Heart right ventricle (tissue), 16 donors: ENCODE measurements around the gene KLHL34. TPM values are rescaled to one million over a fixed set of nuclear protein-coding genes. Genes with fewer than 3 reads are reported as not detected.

Experiments used
- ATAC-seq, 8 donors: fragments of 200-7000 bp; cut with Tn5 transposase; one replicate each; pipeline ENCODE4 v1.9.1; 2020; ENCODE audit warnings: mild to moderate bottlenecking in 8 of 8, moderate library complexity in 8 of 8, moderate number of reproducible peaks in 1 of 8
- DNase-seq, 2 donors: peaks; one replicate each; pipeline ENCODE4 v3.0.0-alpha.2; 2020
- H3K27ac ChIP-seq, 10 donors: fragments of 200-600 bp; sonication (generic) in 2 of 10; one replicate each; pipeline versions ENCODE4 v1.5.0 to v1.8.0; 2020 to 2022; ENCODE audit warnings: mild to moderate bottlenecking in 3 of 10
- H3K27me3 ChIP-seq, 7 donors: fragments of 200-600 bp; one replicate each; pipeline ENCODE4 v1.8.0; 2021 to 2022; ENCODE audit warnings: mild to moderate bottlenecking in 2 of 7
- H3K36me3 ChIP-seq, 9 donors: fragments of 200-600 bp; sonication (generic) in 1 of 9; one replicate each; pipeline versions ENCODE4 v1.5.0 to v1.8.0; 2020 to 2022; ENCODE audit warnings: mild to moderate bottlenecking in 2 of 9
- H3K4me1 ChIP-seq, 9 donors: fragments of 200-600 bp; sonication (generic) in 1 of 9; one replicate each; pipeline versions ENCODE4 v1.5.0 to v1.8.0; 2020 to 2022; ENCODE audit warnings: mild to moderate bottlenecking in 4 of 9
- H3K4me3 ChIP-seq, 10 donors: fragments of 200-600 bp; sonication (generic) in 2 of 10; one replicate each; pipeline versions ENCODE4 v1.5.0 to v1.8.0; 2020 to 2022; ENCODE audit warnings: mild to moderate bottlenecking in 7 of 10, moderate library complexity in 2 of 10
- H3K9me3 ChIP-seq, 11 donors: fragments of 200-600 bp in 10 of 11; sonication (generic) in 2 of 11; one replicate each; pipeline versions ENCODE4 v1.5.0 to v1.8.0; 2013 to 2022; ENCODE audit warnings: mild to moderate bottlenecking in 2 of 11, control low read depth in 1 of 11, moderate library complexity in 1 of 11
- WGBS, 2 donors: extraction: QIAGEN DNeasy Blood & Tissue Kit; methylation state at CpG; one replicate each; pipeline ENCODE4 v1.1.7; 2013; ENCODE audit warnings: inconsistent platforms in 1 of 2; 5-methylcytosine and 5-hydroxymethylcytosine counted together
- intact Hi-C, 10 donors: fragments of 100-400 bp; cut with DNase I; formaldehyde crosslinking; loops; one replicate each; pipeline versions ENCODE4 v1.11.1 to v1.14.2; 2022
- polyA plus RNA-seq, 2 donors: library from polyadenylated mRNA; stranded (reverse); fragments of 200-250 nt; gene quantifications; one replicate each; pipeline ENCODE4 v1.2.3, GENCODE V29; 2013
- total RNA-seq, 10 donors: library from RNA; stranded (reverse); fragmentation: NEBNext Ultra II Directional in 3 of 10; extraction: Animal tissue kit (Norgen Biotek cat#: 25700) in 3 of 10; gene quantifications; one replicate each; pipeline versions ENCODE4 v1.2.1 to v1.2.4, GENCODE V29; 2021 to 2023
- TF ChIP-seq, protein P1 (sequence below), 9 donors: fragments of 200-600 bp; sonication (generic) in 2 of 9; IDR thresholded peaks; one replicate each; pipeline versions ENCODE4 v1.5.0 to v1.8.0; 2021 to 2022; ENCODE audit warnings: antibody characterized with exemption in 9 of 9, mild to moderate bottlenecking in 5 of 9, moderate library complexity in 1 of 9
- donor health status: Arrhythmogenic right ventricular cardiomyopathy.
- donor health status: ischemic (EF 13 %, LVEDD 7.1; RV severe dilation, severe dysfunction).
- donor health status: healthy with polysubstance abuse.
- donor health status: DM: no; HTN: yes; CAD: no.
- donor health status: DM: no; HTN: no; CAD: no.
- donor health status: ischemic (EF 25% LVEDD 6.9; RV normal size, moderate dysfunction).
- donor health status: ischemic (EF 25% LVEDD 5.7; RV mildly dilated, moderate dysfunction).
- donor health status: healthy.
- donor health status: DM: yes; HTN: yes; CAD: no.
- donor health status: Ischemic cardiomyopathy.
- donor health status: ischemic (EF 35%, LVEDD 5.7; RV mildly dilated, moderate dysfunction).
- donor health status: nonischemic (EF 11% LVEDD 7.7; RV severe dilation, severe dysfunction).
- donor health status: DM: yes; HTN: yes; CAD: no.
- donor health status: PGD.
- donor health status: ischemic (EF 29% LVEDD 5.4; RV normal size, mild dysfunction).
- donor health status: nonischemic (EF 23%, LVEDD 6.1; RV moderate dilation, normal function).

KLHL34 gene
- total and polyA plus RNA-seq, 12 donors, result 1.1 to 17.5 (median 5.0) TPM

DNA sequence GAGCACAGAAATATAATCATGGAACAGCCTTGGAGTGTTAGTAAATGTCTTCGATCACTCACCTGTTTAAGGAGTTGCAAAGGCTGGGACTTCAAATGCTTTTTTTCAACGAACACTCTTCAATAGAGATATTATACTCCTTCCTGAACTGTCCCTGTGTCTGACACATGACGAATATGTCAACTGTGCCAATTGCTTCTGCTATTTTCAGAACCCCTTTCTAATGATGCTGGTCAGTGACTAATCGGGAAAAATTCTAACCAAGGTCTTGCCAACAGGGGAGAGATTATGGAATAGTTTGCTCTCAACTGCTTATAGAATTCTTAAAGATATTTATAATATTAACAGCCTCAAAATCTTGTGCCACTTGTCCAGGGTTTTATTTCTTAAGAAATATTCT is 8.5 kb upstream of the KLHL34 start:
- peak overlapping the region in 4 of 10 donors; percentile 62 to 74 (median 66) for H3K27ac ChIP-seq
- intact Hi-C loops, result no loop called here
- ATAC-seq, result peak in 6 of 8 donors; percentile 58 to 88 (median 84)
- no peak for DNase-seq
- no peaks in the 10 kb centered on the region for H3K9me3 ChIP-seq
- TF ChIP-seq, protein P1, sequence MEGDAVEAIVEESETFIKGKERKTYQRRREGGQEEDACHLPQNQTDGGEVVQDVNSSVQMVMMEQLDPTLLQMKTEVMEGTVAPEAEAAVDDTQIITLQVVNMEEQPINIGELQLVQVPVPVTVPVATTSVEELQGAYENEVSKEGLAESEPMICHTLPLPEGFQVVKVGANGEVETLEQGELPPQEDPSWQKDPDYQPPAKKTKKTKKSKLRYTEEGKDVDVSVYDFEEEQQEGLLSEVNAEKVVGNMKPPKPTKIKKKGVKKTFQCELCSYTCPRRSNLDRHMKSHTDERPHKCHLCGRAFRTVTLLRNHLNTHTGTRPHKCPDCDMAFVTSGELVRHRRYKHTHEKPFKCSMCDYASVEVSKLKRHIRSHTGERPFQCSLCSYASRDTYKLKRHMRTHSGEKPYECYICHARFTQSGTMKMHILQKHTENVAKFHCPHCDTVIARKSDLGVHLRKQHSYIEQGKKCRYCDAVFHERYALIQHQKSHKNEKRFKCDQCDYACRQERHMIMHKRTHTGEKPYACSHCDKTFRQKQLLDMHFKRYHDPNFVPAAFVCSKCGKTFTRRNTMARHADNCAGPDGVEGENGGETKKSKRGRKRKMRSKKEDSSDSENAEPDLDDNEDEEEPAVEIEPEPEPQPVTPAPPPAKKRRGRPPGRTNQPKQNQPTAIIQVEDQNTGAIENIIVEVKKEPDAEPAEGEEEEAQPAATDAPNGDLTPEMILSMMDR (IDR thresholded peaks at IDR 0.05), result no peak
- H3K36me3 ChIP-seq, result no peaks in the 10 kb centered on the region
- H3K4me1 ChIP-seq, result peaks cover 0 to 3% (median 0%) of the 10 kb centered on the region in 9 donors
- H3K4me3 ChIP-seq, result no peak overlapping the region
- H3K27me3 ChIP-seq, result peaks cover 0 to 16% (median 0%) of the 10 kb centered on the region in 7 donors
- WGBS, 2 donors, result 39 to 43% methylated on average over 4 of the region's 4 CpGs

DNA sequence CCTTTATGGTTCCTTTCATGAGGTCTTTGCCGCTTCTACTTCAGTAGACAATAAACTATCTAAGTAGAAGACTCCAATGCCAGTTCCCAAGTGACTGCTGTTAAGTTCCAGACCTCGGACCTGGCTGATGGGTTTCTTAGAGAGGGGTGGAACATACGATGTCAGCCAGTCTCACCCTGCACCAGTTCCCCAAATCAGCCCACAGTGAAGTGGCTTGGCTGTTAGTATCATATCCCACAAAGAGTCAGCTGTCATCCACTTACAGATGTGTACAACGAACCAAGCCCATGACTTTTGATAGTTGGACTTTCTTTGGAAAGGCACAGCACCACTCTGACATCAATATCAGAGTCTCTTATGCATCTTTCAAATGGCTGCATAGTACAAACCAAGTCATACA is 8.1 kb upstream of the KLHL34 start:
- TF ChIP-seq, protein P1 (IDR thresholded peaks at IDR 0.05), result no peak
- DNase-seq, result no peak
- peaks cover 0 to 16% (median 0%) of the 10 kb centered on the region in 7 donors for H3K27me3 ChIP-seq
- intact Hi-C loops, result no loop called here
- peak overlapping the region in 5 of 10 donors; percentile 40 to 74 (median 65) for H3K27ac ChIP-seq
- peak in 7 of 8 donors; percentile 37 to 87 (median 72) for ATAC-seq
- peaks cover 0 to 3% (median 0%) of the 10 kb centered on the region in 9 donors for H3K4me1 ChIP-seq
- 45% methylated on average over 4 of the region's 4 CpGs for WGBS, 2 donors
- no peaks in the 10 kb centered on the region for H3K36me3 ChIP-seq
- no peak overlapping the region for H3K4me3 ChIP-seq
- no peaks in the 10 kb centered on the region for H3K9me3 ChIP-seq

DNA sequence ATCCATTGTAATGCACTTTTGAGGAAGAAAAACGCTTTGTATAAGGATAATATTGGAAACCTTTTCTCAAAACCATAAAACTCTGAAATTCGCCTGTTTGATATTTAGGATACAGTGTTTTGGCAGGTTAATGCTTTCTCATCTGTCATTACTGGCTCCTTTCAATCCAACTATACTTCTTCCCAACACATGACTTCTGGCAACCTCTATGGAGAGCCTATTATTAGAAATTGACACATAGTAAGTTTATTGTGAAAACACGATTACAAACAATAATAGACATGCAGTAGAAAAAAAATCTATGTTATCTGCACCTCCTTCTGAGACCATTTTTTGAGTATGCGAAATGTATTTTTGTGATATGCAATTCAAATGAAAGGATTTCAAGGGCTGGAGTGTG is 4.6 kb upstream of the KLHL34 start:
- Histone ChIP-seq H3K27me3 (peaks cover 0 to 49% (median 0%) of the 10 kb centered on the region in 7 donors), H3K4me3 (no peak overlapping the region), H3K4me1 (peaks cover 0 to 3% (median 0%) of the 10 kb centered on the region in 9 donors), H3K36me3 (no peaks in the 10 kb centered on the region), H3K27ac (peak overlapping the region in 5 of 10 donors; percentile 22 to 80 (median 56)), H3K9me3 (no peaks in the 10 kb centered on the region)
- ATAC-seq (no peak), DNase-seq (no peak)
- WGBS, 2 donors, result 51 to 53% methylated on average over 4 of the region's 4 CpGs
- TF ChIP-seq, protein P1 (IDR thresholded peaks at IDR 0.05), result no peak
- intact Hi-C loops, result no loop called here

DNA sequence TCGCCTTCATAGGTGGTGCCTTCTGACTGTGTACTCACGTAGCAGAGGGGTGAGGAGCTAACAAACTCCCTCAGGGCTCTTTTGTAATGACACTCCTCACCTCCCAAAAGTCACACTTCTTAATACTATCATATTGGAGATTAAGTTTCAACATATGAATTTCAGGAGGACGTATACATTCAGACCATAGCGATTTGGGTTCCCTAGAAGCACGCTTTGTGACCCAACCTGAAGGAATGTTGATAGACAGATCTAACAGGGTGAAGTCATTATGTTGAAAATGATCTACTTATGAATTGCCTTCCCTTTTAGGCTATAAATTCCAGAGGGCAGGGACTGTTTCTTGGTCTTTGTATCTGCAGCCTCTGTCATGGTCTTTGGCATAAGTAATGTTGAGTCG is 3.2 kb upstream of the KLHL34 start:
- Histone ChIP-seq H3K27ac (peak overlapping the region in 5 of 10 donors; percentile 35 to 80 (median 56)), H3K4me1 (peaks cover 0 to 3% (median 0%) of the 10 kb centered on the region in 9 donors), H3K4me3 (peak overlapping the region in 1 of 10 donors; percentile 49), H3K27me3 (peaks cover 0 to 63% (median 7%) of the 10 kb centered on the region in 7 donors), H3K36me3 (no peaks in the 10 kb centered on the region), H3K9me3 (peaks cover 0 to 6% (median 0%) of the 10 kb centered on the region in 11 donors)
- WGBS, 2 donors, result 58 to 64% methylated on average over 6 of the region's 6 CpGs
- DNase-seq (no peak), ATAC-seq (no peak)
- TF ChIP-seq, protein P1 (IDR thresholded peaks at IDR 0.05), result no peak
- intact Hi-C loops, result no loop called here
